GM15510 (cell line): ENCODE results near the gene COPS7A.

ENCODE experiments used
- POLR2A ChIP-seq: IDR thresholded peaks from 3 replicates; pipeline ENCODE4 v1.6.1; 2011; ENCODE audit warnings: borderline replicate concordance; ENCODE audit not compliant: insufficient read length; ENCODE audit errors: extremely low read depth

The COPS7A gene

GRCh38 chr12:6763380-6763779 lies 39.5 kb downstream of the COPS7A start:
- no peak for TF ChIP-seq POLR2A

GRCh38 chr12:6764011-6764828 lies 40.4 kb downstream of the COPS7A start:
- TF ChIP-seq POLR2A: no peak

DNA sequence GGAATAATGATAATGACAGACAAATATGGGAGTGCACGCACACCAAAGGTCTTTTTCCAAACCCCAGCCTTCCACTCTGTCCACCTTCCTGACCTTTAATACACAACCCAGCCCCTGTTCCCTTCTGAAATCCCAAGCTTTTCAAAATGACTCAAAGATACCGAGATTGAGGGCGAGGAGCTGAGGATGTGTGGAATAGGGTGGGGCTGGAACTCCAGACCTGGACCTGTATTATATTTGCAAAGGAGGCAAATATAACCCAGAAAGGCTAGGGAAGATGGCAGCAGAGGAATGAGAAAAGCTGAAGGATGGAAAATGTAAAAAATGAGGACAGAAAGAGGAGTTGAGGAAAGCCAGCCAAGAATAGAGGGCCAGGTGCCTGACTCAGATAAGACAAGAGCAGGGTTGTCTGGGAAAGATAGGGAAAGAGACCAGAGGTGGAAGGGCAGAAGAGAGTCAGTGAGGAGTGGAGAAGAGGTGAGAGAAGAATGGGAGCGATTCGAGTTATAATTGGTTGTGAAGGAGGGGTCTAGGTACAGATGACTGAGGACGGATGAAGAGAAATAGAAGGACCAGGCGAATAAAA lies 41.3 kb downstream of the COPS7A start:
- TF ChIP-seq POLR2A: no peak

GRCh38 chr12:6765634-6766581 lies 42.1 kb downstream of the COPS7A start, which contains the start of gene PTMS:
Gene PTMS, plus strand, starts transcription at chr12:6766363. Its CDS starts 343 bp downstream, at chr12:6766706.
- TF ChIP-seq POLR2A: peak; percentile 71

DNA sequence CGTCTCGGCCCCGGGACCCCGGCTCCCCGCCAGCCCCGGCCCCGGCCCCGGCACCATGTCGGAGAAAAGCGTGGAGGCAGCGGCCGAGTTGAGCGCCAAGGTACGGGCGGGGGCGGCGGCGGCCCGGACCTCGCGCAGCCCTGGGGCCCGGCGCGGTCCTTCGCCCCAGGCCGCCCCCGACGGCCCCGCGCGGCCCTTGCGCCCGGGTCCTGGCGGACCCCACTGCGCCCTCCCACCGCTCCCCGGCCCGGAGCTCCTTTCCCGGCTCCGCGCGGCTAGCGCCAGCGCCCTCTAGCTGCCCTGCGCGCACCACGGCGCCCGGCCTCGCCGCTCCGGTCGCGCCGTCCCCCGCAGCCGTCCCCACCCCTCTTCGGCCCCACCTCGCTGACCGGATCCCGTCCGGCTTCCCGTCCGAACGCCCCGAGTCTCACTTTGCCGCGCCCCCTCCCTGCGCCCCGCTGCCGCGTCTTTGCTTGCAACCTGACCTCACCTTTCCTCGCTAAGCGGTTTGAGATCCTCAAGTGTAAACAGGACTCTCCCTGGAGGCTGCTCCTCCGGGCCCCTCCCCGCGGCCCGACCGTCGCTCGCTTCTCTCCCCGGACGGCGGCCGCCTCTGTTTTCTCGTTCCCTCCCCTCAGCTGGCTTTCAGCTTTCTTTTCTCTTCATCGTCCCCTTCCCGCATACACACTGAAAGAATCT lies 43.0 kb downstream of the COPS7A start:
- peak; percentile 22 for TF ChIP-seq POLR2A

DNA sequence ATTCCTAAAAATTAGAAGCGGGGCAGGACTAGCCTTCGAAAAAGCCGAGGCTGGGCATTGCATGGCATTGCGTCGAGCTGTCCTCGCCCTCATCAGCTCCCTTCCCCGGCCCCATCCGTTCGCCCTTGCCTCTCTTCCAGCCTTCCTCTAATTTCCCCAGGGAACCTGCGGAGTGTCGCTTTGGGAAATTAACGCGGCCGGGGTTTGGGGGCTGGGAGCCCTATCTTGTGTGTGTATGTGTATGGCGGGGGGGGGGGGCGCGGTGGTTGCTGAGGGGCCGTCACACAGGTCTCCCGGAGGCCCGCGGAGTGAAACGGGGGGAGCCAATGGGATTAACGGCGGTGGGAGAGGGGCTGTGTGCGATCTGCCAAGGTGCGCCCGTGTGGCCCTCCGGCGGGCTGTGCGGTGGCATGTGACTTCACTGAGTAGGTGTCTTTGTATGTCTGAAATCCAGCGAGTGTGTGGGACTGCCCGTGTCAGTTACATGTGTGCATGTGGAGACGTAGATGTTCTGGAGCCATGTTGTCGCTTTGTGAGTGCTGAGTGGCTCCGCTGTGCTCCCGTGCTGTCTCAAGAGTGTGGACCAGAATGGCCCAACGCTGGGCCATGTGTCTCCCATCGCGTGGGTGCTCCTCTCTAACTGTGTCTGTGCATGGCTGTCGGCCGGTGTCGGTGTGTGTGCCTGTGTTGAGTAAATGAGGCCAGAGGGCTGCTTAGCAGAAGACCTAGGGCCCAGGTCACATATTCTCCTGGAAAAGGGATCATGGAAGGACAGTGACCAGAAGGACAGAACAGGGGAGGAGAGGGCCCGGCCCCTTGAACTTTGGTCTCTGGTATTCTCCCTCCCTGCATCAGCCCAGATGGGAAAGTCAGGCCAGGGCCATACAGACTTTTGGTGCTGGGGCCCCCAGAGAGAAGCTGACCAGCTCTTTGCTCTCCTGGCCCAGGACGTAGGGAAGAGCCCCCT lies 43.8 kb downstream of the COPS7A start:
- TF ChIP-seq POLR2A: no peak

- TF ChIP-seq POLR2A: no peak
Observed at GRCh38 chr12:6768437-6768914, 44.6 kb downstream of the COPS7A start.

- TF ChIP-seq POLR2A: no peak
Observed at GRCh38 chr12:6768990-6769389, 45.1 kb downstream of the COPS7A start.

- TF ChIP-seq POLR2A: no peak
Observed at GRCh38 chr12:6769666-6770065, 45.8 kb downstream of the COPS7A start.

- TF ChIP-seq POLR2A: no peak
Observed at GRCh38 chr12:6770094-6770493, 46.2 kb downstream of the COPS7A start.

- no peak for TF ChIP-seq POLR2A
Observed at GRCh38 chr12:6770600-6770999, 46.8 kb downstream of the COPS7A start.

GRCh38 chr12:6771091-6771495 lies 47.2 kb downstream of the COPS7A start:
- no peak for TF ChIP-seq POLR2A

GRCh38 chr12:6771509-6772330 lies 47.9 kb downstream of the COPS7A start:
- no peak for TF ChIP-seq POLR2A

- TF ChIP-seq POLR2A: no peak
Observed at GRCh38 chr12:6772331-6772695, 48.5 kb downstream of the COPS7A start, which contains the start of gene LAG3. Gene LAG3, plus strand, starts transcription at chr12:6772520. Its CDS starts 333 bp downstream, at chr12:6772853.
